ENCODE results near the gene ZNF44. TPM values are rescaled to one million over a fixed set of nuclear protein-coding genes. Genes with fewer than 3 reads are reported as not detected.

ZNF44 gene
- total RNA-seq, 2 experiments from 2014 or later = 30.4 to 31.4 TPM

DNA sequence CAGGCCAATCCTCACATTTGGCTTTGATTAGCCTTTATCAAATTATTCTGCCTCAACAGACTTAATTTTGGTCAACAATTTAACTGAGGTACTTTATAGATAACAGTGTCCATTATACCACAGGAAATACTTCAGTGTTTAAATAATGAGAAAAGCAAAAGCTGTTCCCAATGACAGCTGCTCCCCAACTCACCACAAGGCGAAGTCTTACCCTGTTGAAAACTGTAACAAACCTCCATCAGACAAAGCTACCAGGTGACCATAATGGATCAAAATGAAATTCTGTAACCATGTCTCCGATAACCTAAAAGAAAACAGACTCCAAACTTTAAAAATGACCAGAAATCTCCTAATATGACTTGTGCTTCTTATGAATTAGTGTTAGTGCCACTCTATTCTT is 50.3 kb downstream of the ZNF44 start:
- CTCF ChIA-PET = interaction anchor here (1.4 kb wide), 1 partner anchor 103 kb away, joined by 3 read pairs; no protein-coding TSS in a partner anchor

DNA sequence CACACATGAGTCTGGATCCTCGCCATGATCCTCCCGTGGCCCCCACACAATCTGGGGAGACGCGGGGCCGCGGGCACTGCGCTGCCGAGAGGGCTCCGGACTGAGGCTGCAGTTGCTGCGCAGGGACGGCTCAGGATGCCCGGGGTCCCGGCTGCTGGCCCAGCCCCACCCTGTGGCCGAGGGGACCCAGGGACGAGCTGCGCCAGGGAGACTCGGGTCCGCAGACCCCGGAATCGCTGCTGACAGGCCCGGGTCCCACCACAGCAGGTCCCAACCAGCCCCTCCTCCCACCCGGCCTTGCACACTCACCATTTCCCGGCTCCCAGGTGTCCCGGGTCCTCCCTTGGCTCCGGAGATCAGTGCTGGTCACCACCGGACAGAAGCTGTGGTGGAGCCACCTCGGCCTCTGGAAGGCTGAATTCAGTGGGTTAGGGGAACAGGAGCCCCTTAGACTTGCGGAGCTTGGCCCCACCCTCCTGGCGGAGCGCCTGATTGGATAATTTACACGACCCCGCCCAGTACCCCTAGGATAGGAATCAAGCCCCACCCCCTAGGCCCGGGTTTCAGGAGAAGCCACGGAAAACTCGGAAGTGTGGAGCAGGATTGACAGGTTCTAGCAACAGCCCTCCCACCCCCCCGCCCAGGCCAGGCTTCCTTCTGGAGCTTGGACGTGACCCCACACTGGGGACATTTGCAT is 57.4 kb downstream of the ZNF44 start:
- ATAC-seq (ENCODE audit: poor library complexity) (no peak), DNase-seq (peak in 1 of 14 experiments; percentile 9)
- POLR2A ChIA-PET = no interaction called here
- intact Hi-C loops (cut with DNase I, micrococcal nuclease) = no loop called here
- Histone ChIP-seq H3K4me3 (ENCODE audit: low read length) (no peak overlapping the region), H3K27ac (ENCODE audit: low read depth in 1 of 2, low read length in 2 of 2) (no peak overlapping the region), H3K36me3 (ENCODE audit: insufficient read depth, low read length) (peaks cover 3% of the 10 kb centered on the region), H3K4me1 (ENCODE audit: insufficient read depth, low read length) (no peaks in the 10 kb centered on the region), H3K9me3 (ENCODE audit: control insufficient read depth in 1 of 2, insufficient read depth in 1 of 2, low read length in 2 of 2) (peaks cover 0 to 36% of the 10 kb centered on the region in 2 experiments), H3K27me3 (ENCODE audit: control insufficient read depth in 1 of 2, insufficient read depth in 2 of 2, low read length in 2 of 2) (no peaks in the 10 kb centered on the region)
- H3K4me1 Mint-ChIP-seq (ENCODE audit: low read depth) = no peaks in the 10 kb centered on the region
- TF ChIP-seq CTCF (IDR thresholded peaks at IDR 0.05) = no peak
- H3K27ac Mint-ChIP-seq = no peak overlapping the region
- peaks cover 3% of the 10 kb centered on the region for H3K9me3 Mint-ChIP-seq
- H3K4me3 Mint-ChIP-seq = no peak overlapping the region
- H3K27me3 Mint-ChIP-seq = no peaks in the 10 kb centered on the region
- CTCF ChIA-PET = no interaction called here
- H3K36me3 Mint-ChIP-seq (ENCODE audit: low read depth) = peaks cover 71% of the 10 kb centered on the region

More for the DNA sequence above, 50.3 kb downstream of the ZNF44 start:
- H3K4me1 Mint-ChIP-seq (ENCODE audit: low read depth) = no peaks in the 10 kb centered on the region
- Histone ChIP-seq H3K36me3 (ENCODE audit: insufficient read depth, low read length) (peaks cover 21% of the 10 kb centered on the region), H3K4me1 (ENCODE audit: insufficient read depth, low read length) (no peaks in the 10 kb centered on the region), H3K4me3 (ENCODE audit: low read length) (no peak overlapping the region), H3K9me3 (ENCODE audit: control insufficient read depth in 1 of 2, insufficient read depth in 1 of 2, low read length in 2 of 2) (peaks cover 31 to 57% of the 10 kb centered on the region in 2 experiments), H3K27ac (ENCODE audit: low read depth in 1 of 2, low read length in 2 of 2) (no peak overlapping the region), H3K27me3 (ENCODE audit: control insufficient read depth in 1 of 2, insufficient read depth in 2 of 2, low read length in 2 of 2) (no peaks in the 10 kb centered on the region)
- POLR2A ChIA-PET = no interaction called here
- DNase-seq (no peak), ATAC-seq (ENCODE audit: poor library complexity) (no peak)
- no peaks in the 10 kb centered on the region for H3K27me3 Mint-ChIP-seq
- peaks cover 15% of the 10 kb centered on the region for H3K9me3 Mint-ChIP-seq
- H3K36me3 Mint-ChIP-seq (ENCODE audit: low read depth) = peaks cover 84% of the 10 kb centered on the region
- TF ChIP-seq CTCF (IDR thresholded peaks at IDR 0.05) = no peak
- no peak overlapping the region for H3K27ac Mint-ChIP-seq
- no peak overlapping the region for H3K4me3 Mint-ChIP-seq
- intact Hi-C loops (cut with DNase I, micrococcal nuclease) = no loop called here

DNA sequence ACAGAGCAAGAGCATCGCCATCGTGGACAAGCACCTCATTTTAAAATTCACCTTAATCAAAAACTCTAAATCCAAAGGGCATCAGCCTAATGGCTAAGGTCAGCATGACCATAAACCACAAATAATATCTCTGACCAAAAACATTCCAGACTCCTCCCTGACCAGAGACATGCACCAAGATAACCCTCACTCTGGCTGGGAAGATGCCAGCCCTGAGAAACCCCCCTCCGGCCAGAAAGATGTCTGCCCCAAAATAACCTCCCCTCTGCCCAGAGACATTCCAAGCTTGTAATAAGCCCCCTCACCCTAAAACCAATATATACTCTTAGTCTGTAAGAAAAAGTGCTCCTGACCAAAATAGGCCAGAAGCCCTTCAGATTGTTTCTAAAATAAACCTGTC is 61.7 kb downstream of the ZNF44 start:
- peaks cover 0 to 16% of the 10 kb centered on the region in 2 experiments for H3K9me3 ChIP-seq (ENCODE audit: control insufficient read depth in 1 of 2, insufficient read depth in 1 of 2, low read length in 2 of 2)
- Mint-ChIP-seq H3K9me3 (peaks cover 3% of the 10 kb centered on the region), H3K27me3 (no peaks in the 10 kb centered on the region), H3K4me3 (no peak overlapping the region), H3K27ac (no peak overlapping the region), H3K4me1 (ENCODE audit: low read depth) (no peaks in the 10 kb centered on the region), H3K36me3 (ENCODE audit: low read depth) (peaks cover 79% of the 10 kb centered on the region)
- peaks cover 6% of the 10 kb centered on the region for H3K36me3 ChIP-seq (ENCODE audit: insufficient read depth, low read length)
- H3K4me3 ChIP-seq (ENCODE audit: low read length) = no peak overlapping the region
- no peak for ATAC-seq (ENCODE audit: poor library complexity)
- DNase-seq = no peak
- H3K4me1 ChIP-seq (ENCODE audit: insufficient read depth, low read length) = no peaks in the 10 kb centered on the region
- CTCF ChIA-PET = no interaction called here
- POLR2A ChIA-PET = no interaction called here
- no peak overlapping the region for H3K27ac ChIP-seq (ENCODE audit: low read depth in 1 of 2, low read length in 2 of 2)
- no peak for TF ChIP-seq CTCF (IDR thresholded peaks at IDR 0.05)
- no peaks in the 10 kb centered on the region for H3K27me3 ChIP-seq (ENCODE audit: control insufficient read depth in 1 of 2, insufficient read depth in 2 of 2, low read length in 2 of 2)
- intact Hi-C loops (cut with DNase I, micrococcal nuclease) = no loop called here

Measured in CD4-positive, alpha-beta T cell (primary cell).